Measurements from ENCODE around the gene PRKG1.

Gene PRKG1

GRCh38 chr10:51651063-51651462 lies 576.8 kb downstream of the PRKG1 start:
- H3K27ac ChIP-seq (ENCODE audit: low read depth, low read length): no peak overlapping the region
- H3K9me3 ChIP-seq (ENCODE audit: control insufficient read depth in 5 of 5, low read length in 5 of 5): no peaks in the 10 kb centered on the region
- H3K9ac ChIP-seq (ENCODE audit: low read length in 5 of 5): no peak overlapping the region
- H3K4me3 ChIP-seq (ENCODE audit: low read depth in 1 of 5, low read length in 5 of 5): no peak overlapping the region
- no peaks in the 10 kb centered on the region for H3K4me1 ChIP-seq (ENCODE audit: control insufficient read depth in 5 of 5, insufficient read depth in 5 of 5, low read length in 5 of 5)
- no peaks in the 10 kb centered on the region for H3K27me3 ChIP-seq (ENCODE audit: control insufficient read depth in 5 of 5, insufficient read depth in 4 of 5, low read length in 5 of 5)
- H3K36me3 ChIP-seq (ENCODE audit: control insufficient read depth in 5 of 5, insufficient read depth in 5 of 5, low read length in 5 of 5): no peaks in the 10 kb centered on the region

- no peak overlapping the region for H3K9ac ChIP-seq (ENCODE audit: low read length in 5 of 5)
- H3K27me3 ChIP-seq (ENCODE audit: control insufficient read depth in 5 of 5, insufficient read depth in 4 of 5, low read length in 5 of 5): no peaks in the 10 kb centered on the region
- H3K4me3 ChIP-seq (ENCODE audit: low read depth in 1 of 5, low read length in 5 of 5): no peak overlapping the region
- no peaks in the 10 kb centered on the region for H3K36me3 ChIP-seq (ENCODE audit: control insufficient read depth in 5 of 5, insufficient read depth in 5 of 5, low read length in 5 of 5)
- no peak overlapping the region for H3K27ac ChIP-seq (ENCODE audit: low read depth, low read length)
- no peaks in the 10 kb centered on the region for H3K9me3 ChIP-seq (ENCODE audit: control insufficient read depth in 5 of 5, low read length in 5 of 5)
- H3K4me1 ChIP-seq (ENCODE audit: control insufficient read depth in 5 of 5, insufficient read depth in 5 of 5, low read length in 5 of 5): no peaks in the 10 kb centered on the region
Measured at GRCh38 chr10:51653025-51653424, 578.7 kb downstream of the PRKG1 start.

GRCh38 chr10:51654918-51655317 lies 580.6 kb downstream of the PRKG1 start:
- no peak overlapping the region for H3K27ac ChIP-seq (ENCODE audit: low read depth, low read length)
- no peaks in the 10 kb centered on the region for H3K36me3 ChIP-seq (ENCODE audit: control insufficient read depth in 5 of 5, insufficient read depth in 5 of 5, low read length in 5 of 5)
- no peaks in the 10 kb centered on the region for H3K27me3 ChIP-seq (ENCODE audit: control insufficient read depth in 5 of 5, insufficient read depth in 4 of 5, low read length in 5 of 5)
- no peaks in the 10 kb centered on the region for H3K4me1 ChIP-seq (ENCODE audit: control insufficient read depth in 5 of 5, insufficient read depth in 5 of 5, low read length in 5 of 5)
- H3K9me3 ChIP-seq (ENCODE audit: control insufficient read depth in 5 of 5, low read length in 5 of 5): no peaks in the 10 kb centered on the region
- no peak overlapping the region for H3K4me3 ChIP-seq (ENCODE audit: low read depth in 1 of 5, low read length in 5 of 5)
- H3K9ac ChIP-seq (ENCODE audit: low read length in 5 of 5): no peak overlapping the region

- Histone ChIP-seq H3K27me3 (ENCODE audit: control insufficient read depth in 5 of 5, insufficient read depth in 4 of 5, low read length in 5 of 5) (no peaks in the 10 kb centered on the region), H3K9me3 (ENCODE audit: control insufficient read depth in 5 of 5, low read length in 5 of 5) (no peaks in the 10 kb centered on the region), H3K9ac (ENCODE audit: low read length in 5 of 5) (no peak overlapping the region), H3K4me3 (ENCODE audit: low read depth in 1 of 5, low read length in 5 of 5) (no peak overlapping the region), H3K36me3 (ENCODE audit: control insufficient read depth in 5 of 5, insufficient read depth in 5 of 5, low read length in 5 of 5) (no peaks in the 10 kb centered on the region), H3K27ac (ENCODE audit: low read depth, low read length) (no peak overlapping the region), H3K4me1 (ENCODE audit: control insufficient read depth in 5 of 5, insufficient read depth in 5 of 5, low read length in 5 of 5) (no peaks in the 10 kb centered on the region)
Measured at GRCh38 chr10:51656503-51656902, 582.2 kb downstream of the PRKG1 start.

GRCh38 chr10:51658000-51658399 lies 583.7 kb downstream of the PRKG1 start:
- no peak overlapping the region for H3K9ac ChIP-seq (ENCODE audit: low read length in 5 of 5)
- H3K36me3 ChIP-seq (ENCODE audit: control insufficient read depth in 5 of 5, insufficient read depth in 5 of 5, low read length in 5 of 5): no peaks in the 10 kb centered on the region
- no peak overlapping the region for H3K27ac ChIP-seq (ENCODE audit: low read depth, low read length)
- H3K4me3 ChIP-seq (ENCODE audit: low read depth in 1 of 5, low read length in 5 of 5): no peak overlapping the region
- H3K27me3 ChIP-seq (ENCODE audit: control insufficient read depth in 5 of 5, insufficient read depth in 4 of 5, low read length in 5 of 5): no peaks in the 10 kb centered on the region
- H3K9me3 ChIP-seq (ENCODE audit: control insufficient read depth in 5 of 5, low read length in 5 of 5): no peaks in the 10 kb centered on the region
- H3K4me1 ChIP-seq (ENCODE audit: control insufficient read depth in 5 of 5, insufficient read depth in 5 of 5, low read length in 5 of 5): no peaks in the 10 kb centered on the region

GRCh38 chr10:51659344-51659743 lies 585.1 kb downstream of the PRKG1 start:
- Histone ChIP-seq H3K4me1 (ENCODE audit: control insufficient read depth in 5 of 5, insufficient read depth in 5 of 5, low read length in 5 of 5) (no peaks in the 10 kb centered on the region), H3K36me3 (ENCODE audit: control insufficient read depth in 5 of 5, insufficient read depth in 5 of 5, low read length in 5 of 5) (no peaks in the 10 kb centered on the region), H3K4me3 (ENCODE audit: low read depth in 1 of 5, low read length in 5 of 5) (no peak overlapping the region), H3K27me3 (ENCODE audit: control insufficient read depth in 5 of 5, insufficient read depth in 4 of 5, low read length in 5 of 5) (no peaks in the 10 kb centered on the region), H3K9me3 (ENCODE audit: control insufficient read depth in 5 of 5, low read length in 5 of 5) (no peaks in the 10 kb centered on the region), H3K27ac (ENCODE audit: low read depth, low read length) (no peak overlapping the region), H3K9ac (ENCODE audit: low read length in 5 of 5) (no peak overlapping the region)

GRCh38 chr10:51663086-51663485 lies 588.8 kb downstream of the PRKG1 start:
- Histone ChIP-seq H3K9ac (ENCODE audit: low read length in 5 of 5) (no peak overlapping the region), H3K36me3 (ENCODE audit: control insufficient read depth in 5 of 5, insufficient read depth in 5 of 5, low read length in 5 of 5) (no peaks in the 10 kb centered on the region), H3K4me1 (ENCODE audit: control insufficient read depth in 5 of 5, insufficient read depth in 5 of 5, low read length in 5 of 5) (no peaks in the 10 kb centered on the region), H3K27ac (ENCODE audit: low read depth, low read length) (no peak overlapping the region), H3K27me3 (ENCODE audit: control insufficient read depth in 5 of 5, insufficient read depth in 4 of 5, low read length in 5 of 5) (no peaks in the 10 kb centered on the region), H3K4me3 (ENCODE audit: low read depth in 1 of 5, low read length in 5 of 5) (no peak overlapping the region), H3K9me3 (ENCODE audit: control insufficient read depth in 5 of 5, low read length in 5 of 5) (no peaks in the 10 kb centered on the region)

GRCh38 chr10:51666456-51666855 lies 592.2 kb downstream of the PRKG1 start:
- Histone ChIP-seq H3K4me3 (ENCODE audit: low read depth in 1 of 5, low read length in 5 of 5) (no peak overlapping the region), H3K27me3 (ENCODE audit: control insufficient read depth in 5 of 5, insufficient read depth in 4 of 5, low read length in 5 of 5) (no peaks in the 10 kb centered on the region), H3K36me3 (ENCODE audit: control insufficient read depth in 5 of 5, insufficient read depth in 5 of 5, low read length in 5 of 5) (no peaks in the 10 kb centered on the region), H3K27ac (ENCODE audit: low read depth, low read length) (no peak overlapping the region), H3K4me1 (ENCODE audit: control insufficient read depth in 5 of 5, insufficient read depth in 5 of 5, low read length in 5 of 5) (no peaks in the 10 kb centered on the region), H3K9ac (ENCODE audit: low read length in 5 of 5) (no peak overlapping the region), H3K9me3 (ENCODE audit: control insufficient read depth in 5 of 5, low read length in 5 of 5) (no peaks in the 10 kb centered on the region)

- no peaks in the 10 kb centered on the region for H3K36me3 ChIP-seq (ENCODE audit: control insufficient read depth in 5 of 5, insufficient read depth in 5 of 5, low read length in 5 of 5)
- no peak overlapping the region for H3K9ac ChIP-seq (ENCODE audit: low read length in 5 of 5)
- H3K4me1 ChIP-seq (ENCODE audit: control insufficient read depth in 5 of 5, insufficient read depth in 5 of 5, low read length in 5 of 5): no peaks in the 10 kb centered on the region
- no peaks in the 10 kb centered on the region for H3K27me3 ChIP-seq (ENCODE audit: control insufficient read depth in 5 of 5, insufficient read depth in 4 of 5, low read length in 5 of 5)
- H3K27ac ChIP-seq (ENCODE audit: low read depth, low read length): no peak overlapping the region
- H3K9me3 ChIP-seq (ENCODE audit: control insufficient read depth in 5 of 5, low read length in 5 of 5): peaks cover 0 to 6% (median 3%) of the 10 kb centered on the region in 5 donors
- no peak overlapping the region for H3K4me3 ChIP-seq (ENCODE audit: low read depth in 1 of 5, low read length in 5 of 5)
Measured at GRCh38 chr10:51667678-51668335, 593.5 kb downstream of the PRKG1 start.

- H3K4me3 ChIP-seq (ENCODE audit: low read depth in 1 of 5, low read length in 5 of 5): no peak overlapping the region
- no peaks in the 10 kb centered on the region for H3K36me3 ChIP-seq (ENCODE audit: control insufficient read depth in 5 of 5, insufficient read depth in 5 of 5, low read length in 5 of 5)
- no peak overlapping the region for H3K9ac ChIP-seq (ENCODE audit: low read length in 5 of 5)
- H3K27ac ChIP-seq (ENCODE audit: low read depth, low read length): no peak overlapping the region
- H3K9me3 ChIP-seq (ENCODE audit: control insufficient read depth in 5 of 5, low read length in 5 of 5): peaks cover 0 to 6% (median 3%) of the 10 kb centered on the region in 5 donors
- no peaks in the 10 kb centered on the region for H3K4me1 ChIP-seq (ENCODE audit: control insufficient read depth in 5 of 5, insufficient read depth in 5 of 5, low read length in 5 of 5)
- no peaks in the 10 kb centered on the region for H3K27me3 ChIP-seq (ENCODE audit: control insufficient read depth in 5 of 5, insufficient read depth in 4 of 5, low read length in 5 of 5)
Measured at GRCh38 chr10:51668336-51668689, 594.0 kb downstream of the PRKG1 start.

- Histone ChIP-seq H3K9ac (ENCODE audit: low read length in 5 of 5) (no peak overlapping the region), H3K36me3 (ENCODE audit: control insufficient read depth in 5 of 5, insufficient read depth in 5 of 5, low read length in 5 of 5) (no peaks in the 10 kb centered on the region), H3K4me1 (ENCODE audit: control insufficient read depth in 5 of 5, insufficient read depth in 5 of 5, low read length in 5 of 5) (no peaks in the 10 kb centered on the region), H3K27ac (ENCODE audit: low read depth, low read length) (no peak overlapping the region), H3K27me3 (ENCODE audit: control insufficient read depth in 5 of 5, insufficient read depth in 4 of 5, low read length in 5 of 5) (no peaks in the 10 kb centered on the region), H3K4me3 (ENCODE audit: low read depth in 1 of 5, low read length in 5 of 5) (no peak overlapping the region), H3K9me3 (ENCODE audit: control insufficient read depth in 5 of 5, low read length in 5 of 5) (peaks cover 0 to 6% (median 3%) of the 10 kb centered on the region in 5 donors)
Measured at GRCh38 chr10:51669041-51669440, 594.8 kb downstream of the PRKG1 start.

Data from subcutaneous abdominal adipose tissue (tissue), 5 donors.